Mesendoderm (in vitro differentiated cells): Measurements from ENCODE around the gene ACTN1.

Experiments
- DNase-seq: peaks from one replicate; pipeline ENCODE4 v3.0.0; 2013
- H2AK5ac ChIP-seq: 2 replicates; pipeline ENCODE4 v1.6.1; 2013; ENCODE audit warnings: low read length, inconsistent platforms
- H2BK120ac ChIP-seq: 2 replicates; pipeline ENCODE4 v1.6.1; 2013; ENCODE audit warnings: low read depth, mild to moderate bottlenecking, low read length, moderate library complexity, mixed read lengths
- H2BK15ac ChIP-seq: replicated peaks from 2 replicates; pipeline ENCODE4 v1.6.1; 2013; ENCODE audit warnings: low read depth, mild to moderate bottlenecking, moderate library complexity
- H2BK5ac ChIP-seq: 2 replicates; pipeline ENCODE4 v1.6.1; 2013; ENCODE audit warnings: low read length, inconsistent platforms
- H3K18ac ChIP-seq: 2 replicates; pipeline ENCODE4 v1.6.1; 2013; ENCODE audit warnings: mild to moderate bottlenecking, low read length, mixed read lengths
- H3K23ac ChIP-seq: one replicate; pipeline ENCODE4 v1.6.1; 2013; ENCODE audit warnings: low read length
- H3K27ac ChIP-seq: 2 replicates; pipeline ENCODE4 v1.5.1; 2013; ENCODE audit warnings: low read depth, mild to moderate bottlenecking, inconsistent platforms, low read length, moderate library complexity
- H3K27me3 ChIP-seq: 2 replicates; pipeline ENCODE4 v1.6.1; 2013; ENCODE audit warnings: low read length, control low read depth, mild to moderate bottlenecking, inconsistent platforms; ENCODE audit not compliant: insufficient read depth, poor library complexity
- H3K36me3 ChIP-seq: 2 replicates; pipeline ENCODE4 v1.6.1; 2013; ENCODE audit warnings: low read length, inconsistent platforms; ENCODE audit not compliant: control insufficient read depth, insufficient read depth
- H3K4ac ChIP-seq: one replicate; pipeline ENCODE4 v1.6.1; 2013; ENCODE audit warnings: low read depth, mild to moderate bottlenecking, low read length, moderate library complexity
- H3K4me1 ChIP-seq: 2 replicates; pipeline ENCODE4 v1.6.1; 2013; ENCODE audit warnings: low read depth, low read length, inconsistent platforms; ENCODE audit not compliant: control insufficient read depth
- H3K4me2 ChIP-seq: 2 replicates; pipeline ENCODE4 v1.6.1; 2013; ENCODE audit warnings: low read length
- H3K4me3 ChIP-seq: 2 replicates; pipeline ENCODE4 v1.5.1; 2013; ENCODE audit warnings: mild to moderate bottlenecking, low read length
- H3K56ac ChIP-seq: one replicate; pipeline ENCODE4 v1.6.1; 2013; ENCODE audit warnings: low read length
- H3K79me1 ChIP-seq: 2 replicates; pipeline ENCODE4 v1.6.1; 2013; ENCODE audit warnings: low read length, inconsistent platforms
- H3K79me2 ChIP-seq: 2 replicates; pipeline ENCODE4 v1.6.1; 2013; ENCODE audit warnings: mild to moderate bottlenecking, low read length; ENCODE audit not compliant: control insufficient read depth, insufficient read depth
- H3K9ac ChIP-seq: 2 replicates; pipeline ENCODE4 v1.6.1; 2013; ENCODE audit warnings: low read length, inconsistent platforms
- H4K5ac ChIP-seq: one replicate; pipeline ENCODE4 v1.6.1; 2013; ENCODE audit warnings: low read length
- H4K8ac ChIP-seq: one replicate; pipeline ENCODE4 v1.6.1; 2013; ENCODE audit warnings: low read depth, mild to moderate bottlenecking, control low read depth, low read length, moderate library complexity
- WGBS: extraction: QIAGEN DNeasy Blood & Tissue Kit; methylation state at CpG from one replicate; pipeline ENCODE4 v1.1.7; 2013; ENCODE audit warnings: low lambda C conversion rate, missing lambda C conversion rate; ENCODE audit not compliant: insufficient coverage; ENCODE audit errors: extremely low coverage; 5-methylcytosine and 5-hydroxymethylcytosine counted together

ACTN1 gene

DNA sequence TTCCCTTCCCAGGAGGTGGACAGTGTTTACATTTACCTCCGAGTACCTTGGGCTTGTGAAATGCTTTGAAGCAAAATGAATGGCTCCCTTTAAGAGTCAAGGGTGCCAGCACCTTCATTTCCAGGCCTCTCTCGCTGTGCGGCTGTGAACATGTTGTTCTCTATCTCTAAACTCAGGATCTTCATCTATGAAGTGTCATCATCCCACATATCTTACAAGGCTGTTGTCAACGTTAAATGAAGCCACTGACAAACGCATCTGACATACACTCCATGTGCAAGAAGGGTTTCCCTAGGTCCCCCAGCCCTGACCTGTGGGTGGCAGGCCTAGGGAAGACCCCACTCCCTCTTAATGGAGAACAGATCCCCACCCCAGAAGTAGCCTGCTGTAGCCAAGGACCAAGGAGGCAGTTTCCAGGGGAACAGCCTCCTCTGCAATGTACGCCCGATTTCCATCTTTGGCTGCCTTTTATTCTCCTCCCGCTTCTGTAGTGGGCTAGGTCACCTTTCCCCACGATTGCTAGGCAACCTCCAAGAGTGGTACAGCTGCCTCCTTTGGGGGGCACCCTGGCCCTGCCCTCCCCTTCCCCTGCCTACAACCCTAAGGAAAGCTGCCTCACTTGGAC is 7.6 kb downstream of the ACTN1 start:
- Histone ChIP-seq H3K79me2 (peaks cover 100% of the 10 kb centered on the region), H2AK5ac (no peak overlapping the region), H3K79me1 (peaks cover 26% of the 10 kb centered on the region), H3K23ac (no peak overlapping the region), H3K4me1 (peaks cover 19% of the 10 kb centered on the region), H2BK120ac (no peak overlapping the region), H3K18ac (no peak overlapping the region), H4K8ac (no peak overlapping the region), H3K36me3 (peaks cover 5% of the 10 kb centered on the region), H3K4me2 (no peak overlapping the region), H3K56ac (no peak overlapping the region), H3K27ac (no peak overlapping the region), H3K9ac (no peak overlapping the region), H2BK15ac (no peak overlapping the region), H3K4ac (no peak overlapping the region), H2BK5ac (no peak overlapping the region), H3K4me3 (no peak overlapping the region), H3K27me3 (no peaks in the 10 kb centered on the region), H4K5ac (no peak overlapping the region)
- WGBS, result no CpG with 5 or more reads among the region's 9 CpGs
- no peak for DNase-seq

DNA sequence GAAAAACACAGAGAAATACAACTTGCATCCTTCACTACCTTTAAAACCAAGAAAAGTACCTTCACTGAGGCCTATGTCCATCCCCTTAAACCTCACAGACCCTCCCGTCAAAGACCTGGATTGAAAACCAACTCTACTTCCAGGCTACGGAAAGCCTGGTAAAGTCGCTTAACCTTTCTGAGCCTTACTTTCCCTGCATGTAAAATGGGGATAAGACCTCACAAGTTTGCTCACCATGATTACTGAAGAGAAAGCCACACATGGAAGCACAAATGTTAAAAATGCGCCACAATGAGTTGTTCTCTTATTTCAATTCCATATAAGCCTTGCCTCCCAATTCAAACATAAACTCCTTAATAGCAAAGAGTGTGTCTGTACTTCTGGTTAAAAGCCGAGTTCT is 8.4 kb downstream of the ACTN1 start:
- Histone ChIP-seq H3K36me3 (peaks cover 5% of the 10 kb centered on the region), H2BK5ac (no peak overlapping the region), H3K18ac (no peak overlapping the region), H3K4me2 (no peak overlapping the region), H3K4ac (no peak overlapping the region), H3K79me2 (peaks cover 100% of the 10 kb centered on the region), H2BK15ac (no peak overlapping the region), H3K56ac (no peak overlapping the region), H3K9ac (no peak overlapping the region), H3K79me1 (peaks cover 24% of the 10 kb centered on the region), H2BK120ac (no peak overlapping the region), H3K23ac (no peak overlapping the region), H3K4me3 (no peak overlapping the region), H3K27ac (no peak overlapping the region), H3K27me3 (no peaks in the 10 kb centered on the region), H4K5ac (no peak overlapping the region), H2AK5ac (no peak overlapping the region), H4K8ac (no peak overlapping the region), H3K4me1 (peaks cover 15% of the 10 kb centered on the region)
- no CpG with 5 or more reads among the region's 5 CpGs for WGBS
- no peak for DNase-seq

DNA sequence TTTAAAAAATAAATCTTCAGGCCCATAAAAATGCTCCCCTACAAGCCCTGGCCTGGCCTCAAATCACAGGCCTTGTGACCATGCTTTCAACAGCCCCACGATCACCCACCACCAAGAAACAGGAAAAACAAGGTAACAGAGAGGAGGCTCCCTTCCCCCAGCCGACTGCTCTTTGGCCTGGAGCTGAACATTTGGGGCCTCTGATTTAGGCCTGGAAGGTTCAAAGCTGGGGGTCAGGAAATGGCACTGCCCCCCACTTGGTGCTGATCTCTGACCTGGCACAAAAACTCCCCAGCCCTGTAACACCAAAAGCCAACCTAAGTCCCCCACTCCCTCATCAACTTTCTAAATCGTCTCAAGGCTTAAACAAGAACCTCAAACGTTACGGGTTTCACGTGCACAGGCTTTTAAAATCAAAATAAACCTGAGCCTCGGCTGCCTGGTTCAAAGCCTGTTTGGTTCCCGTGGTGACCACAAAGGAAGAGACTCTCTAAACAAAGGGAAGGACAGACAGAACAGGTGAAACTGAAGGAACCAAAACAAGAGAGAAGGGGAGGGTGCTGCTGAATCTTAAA is 9.0 kb downstream of the ACTN1 start:
- Histone ChIP-seq H3K27ac (no peak overlapping the region), H2BK5ac (no peak overlapping the region), H3K4me2 (no peak overlapping the region), H2BK120ac (no peak overlapping the region), H3K79me1 (peaks cover 24% of the 10 kb centered on the region), H3K4ac (no peak overlapping the region), H3K23ac (no peak overlapping the region), H3K36me3 (peaks cover 5% of the 10 kb centered on the region), H3K56ac (no peak overlapping the region), H3K18ac (no peak overlapping the region), H3K4me1 (peaks cover 15% of the 10 kb centered on the region), H2BK15ac (no peak overlapping the region), H4K5ac (no peak overlapping the region), H3K9ac (no peak overlapping the region), H3K27me3 (no peaks in the 10 kb centered on the region), H3K79me2 (peaks cover 100% of the 10 kb centered on the region), H3K4me3 (no peak overlapping the region), H2AK5ac (no peak overlapping the region), H4K8ac (no peak overlapping the region)
- no CpG with 5 or more reads among the region's 8 CpGs for WGBS
- DNase-seq, result peak; percentile 57

DNA sequence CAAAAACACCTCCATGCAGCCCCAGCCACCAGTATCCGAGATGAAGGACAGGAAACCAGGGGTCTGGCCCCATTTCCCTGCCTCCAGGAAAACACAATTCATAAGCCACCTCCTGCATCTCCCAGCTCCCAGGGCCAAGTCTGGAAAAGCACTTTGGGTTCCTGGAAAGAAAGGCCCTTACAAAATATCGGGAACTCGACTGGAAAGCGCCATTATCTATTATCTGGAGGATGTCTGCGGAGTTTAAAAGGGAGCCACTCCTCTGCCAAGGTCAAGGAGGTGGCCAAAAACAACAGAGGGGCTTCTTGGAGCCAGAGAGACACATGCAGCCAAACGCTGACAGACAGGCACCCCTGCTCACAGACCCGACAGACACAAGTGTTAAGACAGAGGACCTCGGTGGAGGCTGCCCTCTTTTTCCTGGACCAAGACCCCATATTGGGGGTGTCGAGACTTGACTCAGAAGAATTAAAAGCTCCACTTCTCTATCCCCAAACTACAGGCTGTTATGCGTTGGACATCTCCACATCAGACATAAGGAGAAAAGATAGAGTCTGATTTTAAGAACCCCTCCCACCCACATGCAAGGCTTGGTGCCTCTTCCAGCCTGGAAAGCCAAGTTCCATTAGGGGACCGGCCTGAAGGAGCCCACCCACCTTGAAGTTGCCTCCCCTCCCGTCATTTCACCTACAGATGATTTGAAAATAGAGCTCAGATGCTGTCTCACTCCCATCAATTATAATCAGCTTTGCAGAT is 9.6 kb downstream of the ACTN1 start:
- no peak overlapping the region for H3K18ac ChIP-seq
- H3K36me3 ChIP-seq, result peaks cover 3% of the 10 kb centered on the region
- no peak overlapping the region for H3K4me3 ChIP-seq
- WGBS, result no CpG with 5 or more reads among the region's 12 CpGs
- no peak overlapping the region for H2BK15ac ChIP-seq
- H3K56ac ChIP-seq, result no peak overlapping the region
- H4K8ac ChIP-seq, result no peak overlapping the region
- no peak overlapping the region for H3K4ac ChIP-seq
- H3K9ac ChIP-seq, result no peak overlapping the region
- no peak for DNase-seq
- no peak overlapping the region for H3K23ac ChIP-seq
- no peak overlapping the region for H3K4me2 ChIP-seq
- H4K5ac ChIP-seq, result no peak overlapping the region
- peaks cover 100% of the 10 kb centered on the region for H3K79me2 ChIP-seq
- H2BK5ac ChIP-seq, result no peak overlapping the region
- peaks cover 15% of the 10 kb centered on the region for H3K4me1 ChIP-seq
- H3K27ac ChIP-seq, result no peak overlapping the region
- peaks cover 20% of the 10 kb centered on the region for H3K79me1 ChIP-seq
- no peaks in the 10 kb centered on the region for H3K27me3 ChIP-seq
- no peak overlapping the region for H2BK120ac ChIP-seq
- no peak overlapping the region for H2AK5ac ChIP-seq

DNA sequence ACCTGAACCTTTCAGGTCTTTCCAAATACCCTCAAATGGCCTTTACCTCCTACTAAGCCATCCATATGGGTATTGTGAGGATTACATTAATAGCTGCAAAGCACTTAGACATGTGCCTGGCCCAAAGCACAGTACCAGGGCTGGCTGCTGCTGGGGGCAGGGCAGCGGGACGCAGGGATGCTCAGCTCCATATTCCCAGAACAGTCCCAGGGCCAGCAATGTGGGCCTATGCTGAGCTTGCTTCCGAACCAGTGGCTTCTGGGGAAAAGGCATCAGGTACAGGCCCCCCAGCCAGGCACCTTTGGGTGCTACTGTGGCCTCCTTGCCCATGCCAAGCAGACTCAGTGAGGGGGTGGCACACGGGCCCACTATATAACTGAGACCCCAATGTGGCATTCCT is 10.4 kb downstream of the ACTN1 start:
- DNase-seq, result no peak
- H3K4me1 ChIP-seq, result peaks cover 13% of the 10 kb centered on the region

More for the DNA sequence above, 10.4 kb downstream of the ACTN1 start:
- H3K56ac ChIP-seq, result no peak overlapping the region
- no peaks in the 10 kb centered on the region for H3K27me3 ChIP-seq
- no peak overlapping the region for H3K4me2 ChIP-seq
- no peak overlapping the region for H2AK5ac ChIP-seq
- H3K79me2 ChIP-seq, result peaks cover 99% of the 10 kb centered on the region
- H3K18ac ChIP-seq, result no peak overlapping the region
- H2BK15ac ChIP-seq, result no peak overlapping the region
- H3K4ac ChIP-seq, result no peak overlapping the region
- no peak overlapping the region for H2BK120ac ChIP-seq
- no CpG with 5 or more reads among the region's 4 CpGs for WGBS
- H3K79me1 ChIP-seq, result peaks cover 21% of the 10 kb centered on the region
- no peak overlapping the region for H3K27ac ChIP-seq
- H4K8ac ChIP-seq, result no peak overlapping the region
- no peak overlapping the region for H2BK5ac ChIP-seq
- no peak overlapping the region for H3K9ac ChIP-seq
- H4K5ac ChIP-seq, result no peak overlapping the region
- peaks cover under 1% of the 10 kb centered on the region for H3K36me3 ChIP-seq
- peak overlapping the region; percentile 32 for H3K23ac ChIP-seq
- no peak overlapping the region for H3K4me3 ChIP-seq
